Natural killer cell treated with Interleukin-12 subunit alpha and Interleukin-12 subunit beta and Interleukin-15 and Interleukin-18, amount 100 ng/mL, for 72 hours (primary cell): ENCODE data around the gene MCM8. TPM values are rescaled to one million over a fixed set of nuclear protein-coding genes. Genes with fewer than 3 reads are reported as not detected.
A peak's percentile ranks its signal among the peaks of the same experiment; 100 is the strongest.

Experiments used
- ATAC-seq, 2 donors: fragments of 150-1000 bp; cut with Tn5 transposase in 1 of 2; sonication (Bioruptor Pico), chemical (Tn5 transposase) in 1 of 2; 2 replicates each; pipeline ENCODE4 v1.10.0; 2021
- DNase-seq: peaks from one replicate; pipeline ENCODE4 v3.0.0; 2022; ENCODE audit warnings: low spot score
- H3K27ac Mint-ChIP-seq, 2 donors: 1 replicate in 1 of 2; 2 replicates in 1 of 2; pipeline ENCODE4 v1.8.0; 2022; ENCODE audit warnings: mixed read lengths in 2 of 2, mild to moderate bottlenecking in 1 of 2, moderate library complexity in 1 of 2
- H3K27me3 Mint-ChIP-seq, 2 donors: 1 replicate in 1 of 2; 2 replicates in 1 of 2; pipeline ENCODE4 v1.8.0; 2022; ENCODE audit warnings: mixed read lengths in 2 of 2
- H3K36me3 Mint-ChIP-seq: one replicate; pipeline ENCODE4 v1.8.0; 2022; ENCODE audit warnings: mixed read lengths
- H3K4me1 Mint-ChIP-seq, 2 donors: 1 replicate in 1 of 2; 2 replicates in 1 of 2; pipeline ENCODE4 v1.8.0; 2022; ENCODE audit warnings: low read depth in 2 of 2, mixed read lengths in 2 of 2, mild to moderate bottlenecking in 1 of 2
- H3K4me3 Mint-ChIP-seq: one replicate; pipeline ENCODE4 v1.8.0; 2022; ENCODE audit warnings: mixed read lengths
- H3K9me3 Mint-ChIP-seq: 2 replicates; pipeline ENCODE4 v1.8.0; 2022; ENCODE audit warnings: mixed read lengths
- total RNA-seq, 2 donors: library from RNA; stranded (reverse); gene quantifications; one replicate each; pipeline ENCODE4 v1.2.3, GENCODE V29; 2022

MCM8 gene
- total RNA-seq, 2 donors from 2014 or later: 23.9 to 34.1 TPM

GRCh38 chr20:5996765-5997164, 46.3 kb downstream of the MCM8 start:
- Mint-ChIP-seq H3K27ac (peak overlapping the region in 1 of 2 donors; percentile 62), H3K4me3 (peak overlapping the region; percentile 32), H3K9me3 (no peaks in the 10 kb centered on the region), H3K27me3 (no peaks in the 10 kb centered on the region), H3K36me3 (peaks cover 9% of the 10 kb centered on the region), H3K4me1 (peaks cover 17 to 21% of the 10 kb centered on the region in 2 donors)
- peak; percentile 99 for ATAC-seq
- DNase-seq: peak; percentile 81

- no peaks in the 10 kb centered on the region for H3K27me3 Mint-ChIP-seq
- no peak overlapping the region for H3K27ac Mint-ChIP-seq
- H3K9me3 Mint-ChIP-seq: no peaks in the 10 kb centered on the region
- no peak overlapping the region for H3K4me3 Mint-ChIP-seq
- peaks cover 17 to 26% of the 10 kb centered on the region in 2 donors for H3K4me1 Mint-ChIP-seq
- DNase-seq (no peak), ATAC-seq (no peak)
- H3K36me3 Mint-ChIP-seq: peaks cover 9% of the 10 kb centered on the region
Measured at GRCh38 chr20:5999783-6000182, 49.3 kb downstream of the MCM8 start.

DNA sequence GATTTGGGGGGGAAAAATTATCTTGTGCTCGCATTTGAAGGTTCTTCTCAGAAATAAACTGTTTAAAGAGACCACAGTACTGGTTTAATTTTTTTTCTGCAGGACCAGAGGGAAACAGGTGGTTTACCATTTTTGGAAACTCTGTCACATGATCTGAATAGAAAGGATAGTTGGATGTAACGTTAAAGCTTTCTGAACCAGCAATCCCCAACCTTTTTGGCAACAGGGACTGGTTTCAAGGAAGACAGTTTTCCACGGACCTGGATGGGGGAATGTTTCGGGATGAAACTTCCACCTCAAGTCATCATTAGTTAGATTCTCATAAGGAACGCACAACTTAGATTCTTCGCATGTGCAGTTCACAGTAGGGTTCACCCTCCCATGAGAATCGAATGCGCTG, 50.4 kb downstream of the MCM8 start:
- no peaks in the 10 kb centered on the region for H3K9me3 Mint-ChIP-seq
- peaks cover 8 to 19% of the 10 kb centered on the region in 2 donors for H3K4me1 Mint-ChIP-seq
- no peaks in the 10 kb centered on the region for H3K27me3 Mint-ChIP-seq
- peak overlapping the region in 1 of 2 donors; percentile 25 for H3K27ac Mint-ChIP-seq
- ATAC-seq: no peak
- no peak for DNase-seq
- no peak overlapping the region for H3K4me3 Mint-ChIP-seq
- H3K36me3 Mint-ChIP-seq: peaks cover under 1% of the 10 kb centered on the region

GRCh38 chr20:6006603-6006949, 56.1 kb downstream of the MCM8 start:
- ATAC-seq (no peak), DNase-seq (no peak)
- Mint-ChIP-seq H3K27me3 (no peaks in the 10 kb centered on the region), H3K9me3 (no peaks in the 10 kb centered on the region), H3K27ac (peak overlapping the region; percentile 80 to 90), H3K36me3 (peaks cover 14% of the 10 kb centered on the region), H3K4me3 (peak overlapping the region; percentile 95), H3K4me1 (peaks cover 16 to 20% of the 10 kb centered on the region in 2 donors)

DNA sequence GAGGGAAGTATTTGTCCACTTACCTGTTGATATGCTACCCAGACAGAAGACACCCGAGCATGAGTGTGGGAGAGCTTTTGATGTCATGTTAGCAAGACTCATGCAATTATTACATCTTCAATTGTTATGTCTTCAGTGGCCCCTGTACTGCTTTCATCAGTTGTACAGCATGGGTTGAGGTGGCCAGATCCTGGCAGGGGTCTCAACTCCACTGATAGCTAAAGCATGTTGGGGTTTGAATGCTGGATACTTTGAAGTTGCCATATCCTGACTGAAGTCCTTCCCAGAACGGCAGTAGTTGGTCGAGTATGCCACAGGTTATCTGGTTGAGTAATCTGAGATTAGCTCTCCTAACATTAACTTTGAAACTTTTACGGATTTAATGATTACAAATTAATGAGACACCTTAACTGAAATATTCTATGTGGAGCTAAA, 56.7 kb downstream of the MCM8 start:
- Mint-ChIP-seq H3K9me3 (no peaks in the 10 kb centered on the region), H3K4me1 (peaks cover 18 to 22% of the 10 kb centered on the region in 2 donors), H3K4me3 (peak overlapping the region; percentile 95), H3K36me3 (peaks cover 18% of the 10 kb centered on the region), H3K27ac (peak overlapping the region; percentile 80 to 90), H3K27me3 (no peaks in the 10 kb centered on the region)
- ATAC-seq: no peak
- DNase-seq: no peak

DNA sequence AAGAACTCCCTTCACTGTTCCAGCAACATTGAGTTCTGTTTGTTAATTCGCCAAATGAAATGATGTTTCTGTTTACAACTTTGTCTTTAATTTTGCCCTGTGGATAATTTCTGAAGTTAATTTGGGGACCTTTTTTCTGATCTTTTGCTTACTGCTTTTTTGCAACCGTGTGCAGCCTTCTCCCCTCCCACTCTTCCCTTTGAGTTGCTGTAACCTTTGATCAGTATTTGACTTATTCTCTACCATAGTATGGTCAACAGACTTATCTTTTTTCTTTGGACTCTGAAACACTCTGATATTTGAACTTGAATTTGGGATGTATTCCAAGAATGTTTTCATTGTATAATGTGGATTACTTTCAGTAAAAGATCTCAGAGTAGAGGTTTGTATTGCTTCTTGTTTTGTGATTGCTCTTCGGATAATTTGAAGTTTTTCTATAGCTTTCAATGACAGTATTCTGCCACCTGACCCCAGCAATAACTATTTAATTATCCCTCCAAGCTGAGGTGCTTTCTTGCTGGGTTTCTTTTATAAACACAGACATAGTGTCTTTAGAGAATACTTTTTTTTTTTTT, 57.2 kb downstream of the MCM8 start:
- ATAC-seq (no peak), DNase-seq (no peak)
- H3K36me3 Mint-ChIP-seq: peaks cover 23% of the 10 kb centered on the region
- H3K27ac Mint-ChIP-seq: peak overlapping the region; percentile 80 to 90
- peak overlapping the region; percentile 95 for H3K4me3 Mint-ChIP-seq
- no peaks in the 10 kb centered on the region for H3K9me3 Mint-ChIP-seq
- peaks cover 23 to 26% of the 10 kb centered on the region in 2 donors for H3K4me1 Mint-ChIP-seq
- no peaks in the 10 kb centered on the region for H3K27me3 Mint-ChIP-seq

DNA sequence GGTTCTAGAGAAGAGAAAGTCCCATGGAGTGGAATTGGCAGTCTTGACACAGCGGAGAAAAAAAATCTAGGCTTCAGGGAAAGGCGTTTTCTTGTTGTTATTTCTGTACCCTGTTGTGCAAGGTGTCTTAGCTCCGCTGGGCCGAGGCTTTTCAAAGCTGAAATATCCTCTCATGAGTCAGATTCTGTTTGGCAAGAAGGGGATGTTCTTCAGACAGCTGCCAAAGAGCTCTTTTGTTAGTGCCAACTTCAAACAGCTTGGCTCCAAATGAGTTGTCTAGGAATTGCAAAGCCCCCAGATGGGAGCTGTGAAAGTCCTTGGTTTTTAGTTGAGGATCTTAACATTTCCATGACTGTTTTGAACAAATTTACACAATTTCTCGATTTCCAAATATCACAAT, 57.8 kb downstream of the MCM8 start:
- ATAC-seq (no peak), DNase-seq (no peak)
- peaks cover 28 to 29% of the 10 kb centered on the region in 2 donors for H3K4me1 Mint-ChIP-seq
- peaks cover 27% of the 10 kb centered on the region for H3K36me3 Mint-ChIP-seq
- peak overlapping the region in 1 of 2 donors; percentile 90 for H3K27ac Mint-ChIP-seq
- H3K27me3 Mint-ChIP-seq: no peaks in the 10 kb centered on the region
- H3K9me3 Mint-ChIP-seq: no peaks in the 10 kb centered on the region
- peak overlapping the region; percentile 95 for H3K4me3 Mint-ChIP-seq

DNA sequence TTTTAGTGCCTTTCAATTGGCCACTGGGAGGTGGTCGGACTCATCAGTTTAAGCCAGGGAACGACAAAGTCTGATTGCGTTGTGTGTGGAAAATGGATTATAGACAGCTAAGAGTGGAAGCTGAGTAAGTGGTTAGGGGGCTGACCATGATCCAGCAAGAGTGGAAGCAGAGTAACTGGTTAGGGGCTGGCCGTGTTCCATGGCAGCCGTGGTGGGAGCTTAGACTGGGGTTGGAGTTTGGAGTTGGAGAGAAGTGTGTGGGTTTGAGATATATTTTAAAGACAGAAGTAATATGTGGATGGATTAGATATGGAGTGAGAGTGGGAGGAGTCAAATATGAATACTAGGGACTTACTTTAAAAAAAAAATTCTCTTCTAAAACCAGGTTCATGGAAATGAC, 61.7 kb downstream of the MCM8 start:
- no peaks in the 10 kb centered on the region for H3K9me3 Mint-ChIP-seq
- H3K27ac Mint-ChIP-seq: no peak overlapping the region
- DNase-seq (no peak), ATAC-seq (no peak)
- H3K27me3 Mint-ChIP-seq: no peaks in the 10 kb centered on the region
- H3K36me3 Mint-ChIP-seq: peaks cover 41% of the 10 kb centered on the region
- H3K4me1 Mint-ChIP-seq: peaks cover 27 to 34% of the 10 kb centered on the region in 2 donors
- no peak overlapping the region for H3K4me3 Mint-ChIP-seq

DNA sequence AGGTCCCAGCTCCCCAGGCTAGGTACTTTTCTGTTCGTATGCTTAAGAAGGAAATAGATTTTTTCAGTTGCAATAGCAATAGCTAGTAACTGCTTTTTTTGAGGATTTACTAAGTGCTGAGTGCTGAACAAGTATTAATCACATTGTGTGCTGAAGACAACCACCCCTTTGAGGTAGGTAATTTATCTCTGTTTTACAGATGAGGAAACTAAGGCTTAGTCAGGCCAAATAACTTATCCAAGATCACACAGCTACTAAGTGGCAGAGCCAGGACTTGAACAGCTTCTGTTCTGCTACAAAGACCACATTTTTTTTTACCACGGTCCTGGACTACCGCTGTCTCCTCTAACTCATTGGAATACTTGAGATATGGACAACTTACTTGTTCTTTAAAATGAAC, 63.6 kb downstream of the MCM8 start:
- peaks cover 18 to 20% of the 10 kb centered on the region in 2 donors for H3K4me1 Mint-ChIP-seq
- no peaks in the 10 kb centered on the region for H3K9me3 Mint-ChIP-seq
- H3K27ac Mint-ChIP-seq: peak overlapping the region in 1 of 2 donors; percentile 19
- peaks cover 41% of the 10 kb centered on the region for H3K36me3 Mint-ChIP-seq
- H3K4me3 Mint-ChIP-seq: no peak overlapping the region
- ATAC-seq: no peak
- no peak for DNase-seq
- no peaks in the 10 kb centered on the region for H3K27me3 Mint-ChIP-seq

DNA sequence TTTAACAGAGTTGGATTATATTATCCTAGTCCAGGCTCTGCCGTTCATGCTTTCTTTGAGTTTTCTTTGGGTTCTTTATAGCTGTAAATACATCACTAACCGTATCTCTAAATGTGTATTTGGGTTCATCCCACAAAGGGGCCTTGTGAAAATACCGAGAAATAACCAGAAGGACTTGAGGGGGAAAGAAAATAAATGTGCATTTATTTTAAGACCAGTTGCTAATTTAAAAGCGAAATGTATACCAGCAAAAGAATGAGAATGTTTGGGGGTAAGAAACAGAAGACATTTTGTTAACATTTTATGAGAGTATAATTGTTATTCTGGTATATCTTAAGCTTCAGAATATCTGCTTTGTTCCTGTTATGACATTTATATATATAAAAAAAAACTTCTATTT, 64.5 kb downstream of the MCM8 start:
- no peak for ATAC-seq
- H3K27ac Mint-ChIP-seq: no peak overlapping the region
- no peaks in the 10 kb centered on the region for H3K9me3 Mint-ChIP-seq
- H3K27me3 Mint-ChIP-seq: no peaks in the 10 kb centered on the region
- H3K36me3 Mint-ChIP-seq: peaks cover 37% of the 10 kb centered on the region
- H3K4me1 Mint-ChIP-seq: peaks cover 18 to 20% of the 10 kb centered on the region in 2 donors
- no peak for DNase-seq
- no peak overlapping the region for H3K4me3 Mint-ChIP-seq

GRCh38 chr20:6017467-6017866, 67.0 kb downstream of the MCM8 start:
- Mint-ChIP-seq H3K4me3 (no peak overlapping the region), H3K9me3 (no peaks in the 10 kb centered on the region), H3K4me1 (peaks cover 14% of the 10 kb centered on the region in 2 donors), H3K27ac (no peak overlapping the region), H3K36me3 (peaks cover 19% of the 10 kb centered on the region), H3K27me3 (no peaks in the 10 kb centered on the region)
- no peak for ATAC-seq
- DNase-seq: no peak

DNA sequence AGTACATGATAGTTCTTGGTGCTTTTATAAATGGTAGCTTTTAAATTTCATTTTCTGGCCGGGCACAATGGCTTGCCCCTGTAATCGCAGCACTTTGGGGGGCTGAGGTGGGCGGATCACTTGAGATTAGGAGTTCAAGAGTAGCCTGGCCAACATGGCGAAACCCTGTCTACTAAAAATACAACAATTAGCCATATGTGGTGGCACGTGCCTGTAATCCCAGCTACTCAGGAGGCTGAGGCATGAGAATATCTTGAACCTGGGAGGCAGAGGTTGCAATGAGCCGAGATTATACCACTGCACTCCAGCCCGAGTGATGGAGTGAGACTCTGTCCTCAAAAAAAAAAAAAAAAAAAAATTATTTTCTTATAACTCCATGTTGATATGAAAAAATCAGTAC, 67.4 kb downstream of the MCM8 start:
- Mint-ChIP-seq H3K4me1 (peaks cover 10 to 13% of the 10 kb centered on the region in 2 donors), H3K4me3 (no peak overlapping the region), H3K27me3 (no peaks in the 10 kb centered on the region), H3K36me3 (peaks cover 15% of the 10 kb centered on the region), H3K27ac (no peak overlapping the region), H3K9me3 (no peaks in the 10 kb centered on the region)
- ATAC-seq (no peak), DNase-seq (no peak)

DNA sequence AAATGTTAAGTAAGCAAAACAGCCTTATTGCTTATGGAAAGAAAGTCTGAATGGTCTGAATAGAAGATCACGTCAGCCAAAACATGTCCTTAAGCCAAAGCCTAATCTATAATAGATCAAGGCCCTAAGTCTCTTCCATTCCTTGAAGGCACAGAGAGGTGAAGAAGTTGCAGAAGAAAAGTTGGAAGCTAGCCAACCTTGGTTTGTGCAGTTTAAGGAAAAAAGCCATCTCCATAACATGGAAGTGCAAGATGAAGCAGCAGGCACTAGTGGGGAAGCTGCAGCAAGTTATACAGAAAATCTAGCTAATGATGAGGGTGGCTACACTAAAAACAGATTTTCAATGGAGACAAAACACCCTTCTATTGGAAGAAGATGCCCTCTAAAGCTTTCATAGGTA, 74.3 kb downstream of the MCM8 start:
- no peaks in the 10 kb centered on the region for H3K27me3 Mint-ChIP-seq
- no peak for ATAC-seq
- H3K4me3 Mint-ChIP-seq: no peak overlapping the region
- H3K27ac Mint-ChIP-seq: no peak overlapping the region
- H3K9me3 Mint-ChIP-seq: no peaks in the 10 kb centered on the region
- DNase-seq: no peak
- peaks cover 13% of the 10 kb centered on the region in 2 donors for H3K4me1 Mint-ChIP-seq
- H3K36me3 Mint-ChIP-seq: peaks cover 21% of the 10 kb centered on the region

DNA sequence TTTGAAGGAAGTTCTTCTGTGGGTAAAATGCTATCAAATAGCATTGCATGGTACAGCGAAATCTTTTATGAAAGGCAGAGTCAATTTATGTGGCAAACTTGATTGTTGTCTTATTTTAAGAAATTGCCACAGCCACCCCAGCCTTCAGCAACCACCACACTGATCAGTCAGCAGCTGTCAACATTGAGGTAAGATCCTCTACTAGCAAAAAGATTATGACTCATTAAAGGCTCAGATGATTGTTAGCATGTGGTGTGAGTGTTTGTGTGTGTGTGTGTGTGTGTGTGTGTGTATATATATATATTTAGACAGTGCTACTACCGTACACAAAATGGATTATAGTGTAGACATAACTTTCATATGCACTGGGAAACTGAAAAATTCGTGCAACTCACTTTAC, 75.6 kb downstream of the MCM8 start:
- Mint-ChIP-seq H3K36me3 (peaks cover 21% of the 10 kb centered on the region), H3K9me3 (no peaks in the 10 kb centered on the region), H3K27ac (no peak overlapping the region), H3K4me3 (no peak overlapping the region), H3K4me1 (peaks cover 13% of the 10 kb centered on the region in 2 donors), H3K27me3 (no peaks in the 10 kb centered on the region)
- DNase-seq (no peak), ATAC-seq (peak in 1 of 2 donors; percentile 70)

DNA sequence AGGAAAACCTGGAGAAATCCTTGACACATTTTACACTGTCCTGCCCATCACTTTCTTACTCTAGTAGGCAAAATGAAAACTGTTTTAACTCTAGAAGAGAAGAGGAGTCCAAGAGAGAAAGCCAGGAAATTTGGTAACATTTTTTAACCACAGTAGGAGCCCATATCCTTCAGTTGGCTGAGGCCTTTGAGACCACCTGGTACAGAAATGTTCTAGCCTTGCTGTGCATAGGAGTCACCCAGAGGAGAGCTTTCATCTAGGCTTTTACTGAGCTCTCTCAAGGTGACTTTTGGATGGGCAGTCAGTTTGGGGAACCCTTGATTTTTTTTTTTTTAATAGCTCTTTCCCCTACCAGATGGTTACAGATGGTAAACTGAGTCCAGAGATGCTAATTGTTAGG, 78.4 kb downstream of the MCM8 start:
- ATAC-seq: no peak
- Mint-ChIP-seq H3K9me3 (no peaks in the 10 kb centered on the region), H3K36me3 (peaks cover 18% of the 10 kb centered on the region), H3K27ac (no peak overlapping the region), H3K4me1 (peaks cover 10 to 13% of the 10 kb centered on the region in 2 donors), H3K27me3 (no peaks in the 10 kb centered on the region), H3K4me3 (no peak overlapping the region)
- DNase-seq: no peak
